PC-3 (cell line): ENCODE measurements around the gene DENND11.

Experiments
- CTCF ChIP-seq: fragments of 300-600 bp; sonication (generic); conservative IDR thresholded peaks from 2 replicates; pipeline ENCODE4 v1.5.1; 2017; ENCODE audit warnings: antibody characterized with exemption, low read depth, mild to moderate bottlenecking, low read length
- EZH2 ChIP-seq: fragments of 300-600 bp; sonication (generic); IDR thresholded peaks from one replicate; pipeline ENCODE4 v1.6.1; 2017; ENCODE audit warnings: antibody characterized with exemption, mild to moderate bottlenecking, low read length; ENCODE audit not compliant: unreplicated experiment

DNA sequence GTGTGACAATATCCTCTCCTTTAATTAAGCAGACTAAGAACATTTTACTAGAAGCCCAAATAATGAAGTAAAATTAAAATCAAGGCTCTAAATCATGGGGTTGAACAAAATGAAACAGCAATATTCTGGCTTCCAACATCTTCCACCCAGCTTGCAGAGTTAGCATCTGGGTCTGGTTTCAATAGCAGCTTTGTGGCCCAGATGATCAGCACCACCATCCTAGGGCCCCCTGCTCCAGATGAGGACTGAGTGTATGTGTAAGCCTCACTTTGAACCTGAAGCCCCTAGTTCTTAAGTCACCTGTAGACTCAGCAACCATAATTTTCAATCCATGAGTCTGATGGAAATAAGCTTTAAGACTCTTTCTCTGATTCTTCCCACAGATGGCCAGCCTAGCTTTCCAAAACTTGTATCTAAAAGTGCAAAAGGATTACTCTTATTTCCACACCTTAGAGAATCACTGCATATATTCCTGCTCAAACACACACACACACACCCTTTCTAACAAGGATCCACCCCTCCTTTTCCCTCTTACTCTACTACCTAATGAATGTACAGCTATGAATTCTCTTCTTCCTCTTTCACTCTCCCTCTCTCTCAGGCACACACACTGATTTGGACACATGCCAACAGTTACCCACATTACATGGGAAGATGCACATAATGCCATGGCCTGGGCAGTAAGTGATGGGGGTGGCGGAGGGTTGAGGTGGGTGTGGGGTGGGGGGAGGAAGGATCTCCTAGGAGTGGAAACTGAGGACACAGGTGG is 3.5 kb downstream of the DENND11 start:
- TF ChIP-seq CTCF (no peak), EZH2 (no peak)
